HEK293 (cell line): ENCODE results near the gene BCAT1.
"Not testable (repeated sequence)": the region's sequence is repeated elsewhere in the genome, so short reads cannot be mapped to it uniquely, and the experiment has no call there.

Experiments
- BCL6B ChIP-seq: fragments of 450-650 bp; formaldehyde crosslinking; IDR thresholded peaks from 2 replicates; pipeline ENCODE4 v1.5.1; 2017; ENCODE audit warnings: missing biosample characterization, missing genetic modification characterization
- CTCF ChIP-seq: fragments of 450-650 bp; formaldehyde crosslinking; IDR thresholded peaks from 2 replicates; pipeline ENCODE4 v1.5.1; 2016; ENCODE audit warnings: missing biosample characterization, missing genetic modification characterization
- HOXA7 ChIP-seq: sonication (generic); formaldehyde crosslinking; IDR thresholded peaks from 2 replicates; pipeline ENCODE4 v1.8.1; 2022; ENCODE audit warnings: missing genetic modification reagents, borderline replicate concordance
- MEIS1 ChIP-seq: sonication (generic); formaldehyde crosslinking; IDR thresholded peaks from 2 replicates; pipeline ENCODE4 v1.8.1; 2022; ENCODE audit warnings: missing genetic modification reagents, mild to moderate bottlenecking, borderline replicate concordance
- ZBTB26 ChIP-seq: fragments of 450-650 bp; formaldehyde crosslinking; optimal IDR thresholded peaks from 2 replicates; pipeline ENCODE3; 2016; ENCODE audit warnings: missing biosample characterization, mild to moderate bottlenecking, missing genetic modification characterization
- ZNF121 ChIP-seq: fragments of 450-650 bp; formaldehyde crosslinking; IDR thresholded peaks from 2 replicates; pipeline ENCODE4 v1.5.1; 2016; ENCODE audit warnings: missing biosample characterization, missing genetic modification characterization
- ZNF175 ChIP-seq: fragments of 450-650 bp; formaldehyde crosslinking; IDR thresholded peaks from 2 replicates; pipeline ENCODE4 v1.5.1; 2016; ENCODE audit warnings: missing biosample characterization, missing genetic modification characterization
- ZNF18 ChIP-seq: fragments of 450-650 bp; formaldehyde crosslinking; IDR thresholded peaks from 2 replicates; pipeline ENCODE4 v1.5.1; 2016; ENCODE audit warnings: missing biosample characterization, missing genetic modification characterization
- ZNF274 ChIP-seq, 2 experiments: fragments of 200-500 bp in 1 of 2; fragments of 450-650 bp in 1 of 2; sonication (Bioruptor generic) in 1 of 2; formaldehyde crosslinking in 1 of 2; IDR thresholded peaks; 2 replicates each; pipeline versions ENCODE4 v1.5.1 to v1.6.1; 2014 to 2016; ENCODE audit warnings: borderline replicate concordance in 1 of 2, inconsistent platforms in 1 of 2, low read length in 1 of 2, missing biosample characterization in 1 of 2, missing genetic modification characterization in 1 of 2
- ZNF629 ChIP-seq: fragments of 450-650 bp; formaldehyde crosslinking; IDR thresholded peaks from 2 replicates; pipeline ENCODE4 v1.5.1; 2017; ENCODE audit warnings: missing biosample characterization, missing genetic modification characterization
- ZNF747 ChIP-seq: fragments of 450-650 bp; formaldehyde crosslinking; IDR thresholded peaks from 2 replicates; pipeline ENCODE4 v1.5.1; 2016; ENCODE audit warnings: missing biosample characterization, missing genetic modification characterization
- ZNF792 ChIP-seq: fragments of 450-650 bp; formaldehyde crosslinking; IDR thresholded peaks from 2 replicates; pipeline ENCODE4 v1.5.1; 2016; ENCODE audit warnings: missing biosample characterization, missing genetic modification characterization
- ZSCAN30 ChIP-seq: fragments of 450-650 bp; IDR thresholded peaks from 2 replicates; pipeline ENCODE4 v1.5.1; 2018; ENCODE audit warnings: missing biosample characterization, mild to moderate bottlenecking, missing genetic modification characterization, moderate library complexity

GRCh38 chr12:24866139-24866538, 82.8 kb downstream of the BCAT1 start:
- TF ChIP-seq HOXA7 (CRISPR knock-in tag); MEIS1 (CRISPR knock-in tag); BCL6B; ZNF18; CTCF (tag by site-specific recombination); ZNF175 (tag by site-specific recombination); ZNF274 (IDR thresholded peaks at IDR 0.05; ENCODE audit: low read length); ZNF274 (tag by site-specific recombination; IDR thresholded peaks at IDR 0.05; ENCODE audit: borderline replicate concordance); ZNF629 (tag by site-specific recombination); ZSCAN30 (tag by site-specific recombination); ZNF792 (tag by site-specific recombination); ZNF121 (tag by site-specific recombination); ZNF747 (tag by site-specific recombination); ZBTB26 (tag by site-specific recombination): not testable (repeated sequence)
